ENCODE results near the gene HSPBP1. TPM values are rescaled to one million over a fixed set of nuclear protein-coding genes. Genes with fewer than 3 reads are reported as not detected.

HSPBP1 gene
- total RNA-seq, 1 donor from 2014 or later = 16.1 TPM

DNA sequence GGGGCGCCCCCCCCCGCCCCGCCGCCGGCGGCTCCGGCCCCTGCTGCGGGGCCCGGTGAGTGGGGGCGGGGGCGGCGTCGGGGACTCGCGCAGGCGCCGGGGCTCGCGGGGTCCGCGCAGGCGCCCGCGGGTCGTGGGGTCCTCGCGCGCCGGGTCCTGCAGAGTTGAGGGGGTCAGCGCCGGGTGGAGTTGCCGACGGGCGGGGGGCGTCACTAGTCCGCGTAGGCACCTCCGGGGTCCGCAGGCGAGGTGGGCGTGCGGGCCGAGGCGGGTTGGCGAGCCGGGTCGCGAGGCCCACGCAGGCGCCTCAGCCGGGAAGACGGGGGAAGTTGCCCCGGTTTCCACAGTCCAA, 21.5 kb downstream of the HSPBP1 start:
- DNase-seq (ENCODE audit: low spot score) (no peak), ATAC-seq (no peak)
- intact Hi-C loops (cut with DNase I) = loop anchor here (1.0 kb wide), 1 partner anchor 14 kb away; no protein-coding TSS in a partner anchor

DNA sequence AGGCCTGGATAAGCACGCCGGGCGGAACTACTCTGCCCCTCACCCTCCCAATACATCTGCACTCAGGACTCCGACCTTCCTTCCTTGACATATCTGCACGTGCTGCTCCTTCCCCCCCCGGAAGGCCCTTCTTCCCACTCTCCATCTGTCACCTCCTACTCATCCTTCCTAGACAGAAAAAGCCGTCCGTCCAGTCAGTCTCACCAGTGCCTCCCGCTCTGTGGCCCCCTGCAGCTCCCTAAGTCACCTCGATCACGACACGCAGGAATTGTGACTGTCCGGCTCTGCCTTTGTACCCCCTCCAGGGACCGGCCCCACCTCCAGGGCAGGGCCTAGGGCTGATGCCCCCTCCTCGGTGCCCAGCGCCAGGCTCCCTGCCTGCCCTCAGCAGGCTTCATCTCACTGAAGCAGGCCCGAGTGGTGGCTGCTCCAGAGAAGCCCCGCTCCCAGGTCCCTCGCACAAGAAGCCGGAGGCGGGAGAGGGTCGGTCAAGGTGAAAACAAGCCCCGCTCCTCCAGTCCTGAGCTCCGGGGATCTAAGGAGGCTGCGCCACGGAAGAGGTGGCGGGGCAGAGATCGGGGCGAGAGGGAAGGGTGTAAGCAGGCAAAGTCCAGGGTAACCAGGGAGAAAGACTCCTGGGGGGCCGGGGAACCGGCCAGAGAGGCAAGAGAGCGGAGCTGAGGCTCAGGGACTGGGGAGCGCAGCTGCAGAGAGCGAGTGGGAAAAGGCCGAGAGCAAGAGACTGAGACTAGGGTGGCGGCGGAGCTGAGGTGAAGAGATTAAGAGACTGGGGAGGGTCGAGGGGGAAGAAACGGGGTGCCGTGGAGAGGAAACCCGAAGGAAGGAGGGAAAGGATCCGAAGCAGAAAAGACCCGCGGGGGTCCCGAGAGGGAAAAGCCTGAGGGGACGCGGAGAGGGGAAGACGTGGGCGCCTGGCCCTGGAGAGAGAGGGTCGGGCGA, 22.2 kb downstream of the HSPBP1 start:
- DNase-seq (ENCODE audit: low spot score) = no peak
- intact Hi-C loops (cut with DNase I) = loop anchor here (1.0 kb wide), 1 partner anchor 13 kb away; no protein-coding TSS in a partner anchor
- no peak for ATAC-seq

- ATAC-seq (no peak), DNase-seq (ENCODE audit: low spot score) (no peak)
- intact Hi-C loops (cut with DNase I) = no loop called here
These were observed 23.1 kb downstream of the HSPBP1 start for GRCh38 chr19:55256562-55257460.

GRCh38 chr19:55255618-55256423, 24.1 kb downstream of the HSPBP1 start:
- intact Hi-C loops (cut with DNase I) = no loop called here
- ATAC-seq = no peak

GRCh38 chr19:55254625-55254977, 25.3 kb downstream of the HSPBP1 start:
- DNase-seq (ENCODE audit: low spot score) (no peak), ATAC-seq (no peak)
- intact Hi-C loops (cut with DNase I) = no loop called here

More at GRCh38 chr19:55255618-55256423, 24.1 kb downstream of the HSPBP1 start:
- DNase-seq (ENCODE audit: low spot score) = no peak

- intact Hi-C loops (cut with DNase I) = no loop called here
- DNase-seq (ENCODE audit: low spot score) = no peak
- ATAC-seq = no peak
These were observed 25.9 kb downstream of the HSPBP1 start for GRCh38 chr19:55253842-55254624.

DNA sequence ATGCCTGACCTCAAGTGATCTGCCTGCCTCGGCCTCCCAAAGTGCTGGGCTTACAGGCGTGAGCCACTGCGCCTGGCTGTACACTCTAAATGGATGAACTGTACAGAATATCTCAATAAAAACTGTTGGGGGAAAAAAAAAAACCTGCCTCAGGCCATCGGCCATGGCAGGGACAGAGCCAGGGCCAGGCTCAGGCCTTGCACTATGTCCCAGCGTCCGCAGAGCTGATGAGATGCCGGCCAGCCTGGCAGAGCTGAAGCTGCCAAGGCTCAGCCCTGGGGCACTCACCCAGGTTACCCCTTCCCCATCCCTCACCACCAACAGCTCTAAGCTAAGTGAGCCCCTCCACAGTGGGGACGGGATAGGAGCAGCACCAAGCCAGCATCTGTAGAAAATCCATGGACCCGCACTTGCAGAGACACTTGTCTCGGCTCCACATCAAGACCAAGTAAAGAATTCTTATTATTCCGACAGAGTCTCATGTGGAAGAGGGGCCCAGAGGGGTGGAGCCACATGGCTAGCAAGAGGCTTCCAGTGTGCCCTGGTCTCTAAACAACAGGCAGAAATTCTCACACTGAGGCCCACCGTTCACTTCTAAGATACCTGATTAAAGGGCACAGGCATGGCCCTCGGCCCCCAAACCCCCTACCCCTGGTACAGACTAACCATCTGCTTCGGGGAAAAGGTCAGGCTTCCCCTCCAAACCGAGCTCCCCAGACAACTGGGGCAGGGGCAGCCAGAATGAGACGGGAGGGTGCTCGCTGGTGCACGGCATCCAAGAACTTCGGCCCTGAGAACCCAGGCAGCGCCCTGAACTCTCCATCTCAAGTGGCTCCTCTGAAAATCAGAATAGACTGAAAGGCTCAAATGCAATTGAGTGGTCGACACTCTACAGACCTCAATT, 26.9 kb downstream of the HSPBP1 start:
- intact Hi-C loops (cut with DNase I) = no loop called here

GRCh38 chr19:55251341-55252081, 28.4 kb downstream of the HSPBP1 start:
- ATAC-seq = no peak
- no peak for DNase-seq (ENCODE audit: low spot score)

More for the DNA sequence above, 26.9 kb downstream of the HSPBP1 start:
- DNase-seq (ENCODE audit: low spot score) = no peak
- no peak for ATAC-seq

DNA sequence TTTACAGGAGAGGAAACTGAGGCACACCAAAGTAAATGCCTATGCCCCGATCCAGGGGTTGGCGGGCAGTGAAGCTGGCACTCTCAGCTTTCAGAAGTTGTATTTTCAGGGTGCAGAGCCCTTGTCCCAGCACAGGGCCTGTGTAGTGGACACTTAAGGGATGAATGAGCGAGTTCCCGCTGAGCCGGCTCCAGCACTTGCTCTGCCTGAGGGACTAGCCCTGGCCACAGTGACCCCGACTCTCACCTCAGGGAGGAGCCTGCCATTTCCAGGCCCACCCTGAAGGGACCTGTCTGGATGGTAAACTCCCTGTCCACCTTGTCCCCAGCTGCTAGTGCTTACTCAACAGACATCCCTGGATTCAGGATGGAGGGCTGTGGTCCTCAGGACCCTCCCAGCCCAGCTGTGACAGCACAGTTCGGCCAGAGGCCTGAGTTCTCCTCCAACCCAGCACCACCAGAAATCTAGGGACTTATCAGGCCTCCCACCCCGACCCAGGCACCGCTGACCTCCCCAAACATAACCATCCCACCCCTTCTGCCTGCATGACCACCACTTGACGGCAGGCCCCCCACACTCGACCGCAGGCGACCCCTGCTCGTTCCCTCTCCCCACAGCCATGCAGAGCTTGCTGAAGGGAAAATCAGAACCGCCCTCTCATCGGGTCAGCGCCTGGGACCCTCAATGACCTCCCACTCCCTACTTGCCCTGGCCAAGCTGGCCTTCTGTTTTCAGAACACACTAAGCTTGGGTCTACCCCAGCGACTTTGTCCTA, 29.5 kb downstream of the HSPBP1 start:
- DNase-seq (ENCODE audit: low spot score) (no peak), ATAC-seq (no peak)
- intact Hi-C loops (cut with DNase I) = no loop called here

More at GRCh38 chr19:55251341-55252081, 28.4 kb downstream of the HSPBP1 start:
- intact Hi-C loops (cut with DNase I) = no loop called here

- no peak for ATAC-seq
- intact Hi-C loops (cut with DNase I) = no loop called here
- DNase-seq (ENCODE audit: low spot score) = no peak
These were observed 30.1 kb downstream of the HSPBP1 start for GRCh38 chr19:55249841-55250240.

DNA sequence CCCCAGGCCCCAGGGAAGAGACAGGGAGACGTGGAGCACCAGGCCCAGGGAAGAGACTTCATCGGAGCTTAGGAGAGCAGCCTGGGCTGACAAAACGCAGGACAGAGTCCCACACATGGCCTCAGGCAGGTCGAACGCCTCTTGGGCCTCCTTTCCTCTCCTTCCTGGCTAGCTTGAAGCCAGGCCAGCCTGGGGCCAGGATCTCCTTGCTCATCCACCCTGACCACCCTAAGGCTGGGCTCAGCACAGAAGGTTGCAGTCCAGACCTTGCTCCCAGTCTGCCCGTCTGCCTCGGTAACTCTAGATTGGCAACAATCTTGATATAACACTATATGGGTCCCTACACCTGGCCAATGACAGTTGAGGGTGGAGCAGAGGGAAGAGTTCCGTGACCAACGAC, 31.2 kb downstream of the HSPBP1 start:
- no peak for ATAC-seq
- no peak for DNase-seq (ENCODE audit: low spot score)
- intact Hi-C loops (cut with DNase I) = no loop called here

DNA sequence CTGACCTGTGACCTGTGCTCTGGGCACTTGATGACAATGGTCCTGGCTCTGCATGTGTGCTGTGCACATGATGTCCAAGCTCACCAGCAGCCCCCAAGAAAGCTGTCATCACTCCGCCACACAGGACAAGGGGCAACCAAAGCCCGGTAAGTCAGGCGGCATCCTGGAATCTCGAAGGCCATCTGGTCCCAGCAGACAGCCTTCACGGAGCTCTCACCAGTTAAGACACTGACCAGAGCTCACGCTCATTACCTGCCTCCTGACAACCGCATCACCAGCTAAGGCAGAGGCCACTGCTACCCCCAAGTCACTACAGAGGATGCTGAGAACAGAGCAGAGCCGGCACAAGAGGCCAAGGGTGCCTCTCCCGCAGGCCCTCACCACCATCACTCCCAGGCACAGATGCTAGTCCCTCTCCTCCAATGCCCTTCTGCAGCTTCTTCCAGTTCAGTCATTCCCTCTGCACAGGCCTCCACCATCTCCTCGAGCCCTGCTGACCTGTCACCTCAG, 31.7 kb downstream of the HSPBP1 start:
- intact Hi-C loops (cut with DNase I) = no loop called here
- DNase-seq (ENCODE audit: low spot score) = no peak
- no peak for ATAC-seq

DNA sequence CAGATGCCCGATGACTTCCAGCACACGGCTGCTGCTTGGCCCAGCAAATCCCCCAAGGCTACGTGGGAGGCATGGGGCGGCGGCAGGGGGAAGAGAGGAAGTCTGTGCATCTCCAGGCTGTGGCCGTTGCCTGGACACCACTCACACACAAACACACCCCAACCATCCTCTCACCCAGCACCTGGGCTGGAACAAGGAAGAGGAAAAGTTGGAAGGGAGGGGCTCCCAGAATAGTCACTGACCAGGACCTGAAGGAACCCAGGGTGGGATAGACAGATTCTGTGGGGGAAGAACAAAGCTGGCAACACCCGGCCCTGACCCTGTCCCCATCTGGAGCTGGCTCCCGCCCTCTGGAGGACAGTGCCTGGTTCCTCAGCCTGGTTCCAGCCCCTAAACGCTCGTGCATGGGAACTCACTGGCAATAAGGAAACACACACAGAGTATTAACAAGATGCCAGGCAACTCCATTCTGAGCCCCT, 32.2 kb downstream of the HSPBP1 start:
- ATAC-seq (peak; percentile 55), DNase-seq (ENCODE audit: low spot score) (no peak)
- intact Hi-C loops (cut with DNase I) = no loop called here

DNA sequence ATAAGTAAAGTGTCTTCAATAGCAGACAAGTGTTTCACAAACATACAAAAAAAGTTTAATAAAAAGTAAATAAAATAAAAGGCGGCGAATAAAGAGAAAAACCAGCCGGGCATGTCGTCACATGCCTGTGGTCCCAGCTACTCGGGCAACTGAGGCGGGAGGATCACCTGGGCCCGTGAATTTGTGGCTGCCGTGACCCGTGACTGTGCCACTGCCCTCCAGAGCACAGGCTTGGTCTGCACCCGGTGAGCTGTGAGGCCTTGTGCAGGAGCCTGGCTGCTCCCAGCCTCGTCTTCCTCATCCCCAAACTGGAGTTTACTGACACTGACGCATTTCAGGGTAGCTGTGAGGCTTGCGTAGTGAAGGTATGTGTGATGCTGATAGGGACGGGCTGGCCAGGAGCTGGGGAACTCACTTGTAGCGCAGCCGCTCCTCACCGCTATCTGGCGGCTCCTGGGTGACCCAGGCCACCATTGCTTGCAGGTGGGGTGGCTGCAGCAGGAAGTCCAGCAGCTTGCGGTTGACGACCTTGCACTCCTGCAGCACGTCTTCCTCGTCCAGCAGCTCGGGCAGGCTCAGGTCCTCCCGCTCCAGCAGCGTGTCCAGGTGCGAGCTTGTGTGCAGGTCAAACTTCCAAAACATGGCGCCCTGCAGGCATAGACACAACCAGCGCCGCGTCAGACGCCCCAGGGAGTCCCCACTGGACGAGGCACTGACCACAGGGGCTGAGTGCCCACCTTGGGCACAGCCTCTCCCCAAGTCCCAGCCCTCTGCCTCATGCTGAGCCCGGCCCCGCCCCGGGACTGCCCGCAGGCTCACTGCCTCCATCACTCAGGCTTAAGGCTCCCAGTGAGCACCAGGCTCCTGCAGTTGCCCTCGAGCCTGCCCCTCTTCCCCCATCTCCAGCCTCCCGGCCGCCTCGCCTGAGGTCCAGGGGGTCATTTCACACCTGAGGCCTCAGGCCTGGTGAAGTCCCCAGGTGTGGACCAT, 33.2 kb downstream of the HSPBP1 start:
- intact Hi-C loops (cut with DNase I) = no loop called here
- ATAC-seq = no peak
- no peak for DNase-seq (ENCODE audit: low spot score)
